NOMO-1 (cell line): ENCODE measurements around the gene RGS6.

ENCODE experiments used
- DNase-seq, 2 experiments: peaks; one replicate each; lab custom pipeline; 2025; ENCODE audit not compliant: unreplicated experiment in 2 of 2; lab: John Stamatoyannopoulos, UW

RGS6 gene

GRCh38 chr14:72291908-72292688 is 359.9 kb downstream of the RGS6 start:
- peak in 1 of 2 experiments; percentile 12 for DNase-seq

- no peak for DNase-seq
Observed at GRCh38 chr14:72292689-72293024, 360.4 kb downstream of the RGS6 start.

GRCh38 chr14:72301352-72301751 is 369.1 kb downstream of the RGS6 start:
- DNase-seq: no peak

DNA sequence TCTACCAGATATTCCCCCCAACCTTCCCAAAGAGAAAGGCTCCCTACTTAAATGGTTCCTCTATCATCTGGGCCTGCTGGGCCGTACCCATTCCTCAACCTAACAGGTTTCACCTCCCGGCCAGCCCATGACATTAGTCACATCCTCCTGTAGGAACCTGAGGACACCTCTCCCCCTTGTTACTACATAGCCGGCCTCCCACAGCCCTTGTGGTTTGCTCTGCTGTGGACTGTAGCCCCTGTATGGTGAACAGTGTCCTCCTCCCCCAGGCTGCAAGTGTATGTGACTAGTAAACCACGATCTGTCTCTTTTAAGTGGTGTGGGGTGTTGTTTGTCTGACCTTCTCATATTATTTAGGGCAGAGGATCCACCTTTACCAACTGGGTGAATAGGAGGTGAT is 371.7 kb downstream of the RGS6 start:
- no peak for DNase-seq

DNA sequence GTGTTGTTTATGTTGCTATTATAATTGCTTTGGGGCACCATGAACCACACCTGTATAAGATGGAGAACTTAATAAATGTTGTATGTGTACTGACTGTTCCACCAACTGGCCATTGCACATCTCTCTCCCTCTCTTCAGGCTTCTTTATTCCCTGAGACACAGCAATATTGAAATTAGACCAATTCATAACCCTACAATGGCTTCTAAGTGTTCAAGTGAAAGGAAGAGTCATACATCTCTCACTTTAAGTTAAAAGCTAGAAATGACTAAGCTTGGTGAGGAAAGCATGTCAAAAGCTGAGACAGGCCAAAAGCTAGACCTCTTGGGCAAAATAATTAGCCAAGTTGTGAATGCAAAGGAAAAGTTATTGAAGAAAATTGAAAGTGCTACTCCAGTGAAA is 373.3 kb downstream of the RGS6 start:
- no peak for DNase-seq

DNA sequence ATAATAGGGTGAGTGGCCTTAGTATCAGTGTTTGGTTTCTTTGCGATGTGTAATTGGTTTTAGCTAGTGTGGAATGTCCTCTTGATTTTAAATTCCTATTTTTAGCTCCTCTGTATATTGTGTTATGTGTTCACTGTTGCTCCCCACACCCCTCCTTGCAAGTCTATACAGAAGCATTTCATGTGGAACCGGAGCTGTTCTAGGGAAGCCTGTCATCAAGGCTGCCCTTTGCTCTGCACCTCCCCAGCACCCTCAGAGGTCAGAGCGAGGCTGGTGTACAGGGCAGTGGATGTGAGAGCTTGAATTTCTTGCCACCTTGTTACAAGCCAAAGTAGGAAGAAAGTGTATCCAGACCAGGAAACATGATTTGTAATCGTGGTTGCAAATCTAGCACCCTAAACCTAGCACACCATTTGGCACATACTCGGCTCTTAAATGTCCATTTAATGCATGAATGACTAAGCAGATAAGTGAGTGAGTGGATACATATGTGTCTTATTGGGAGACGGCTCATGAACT is 376.8 kb downstream of the RGS6 start:
- DNase-seq: no peak

DNA sequence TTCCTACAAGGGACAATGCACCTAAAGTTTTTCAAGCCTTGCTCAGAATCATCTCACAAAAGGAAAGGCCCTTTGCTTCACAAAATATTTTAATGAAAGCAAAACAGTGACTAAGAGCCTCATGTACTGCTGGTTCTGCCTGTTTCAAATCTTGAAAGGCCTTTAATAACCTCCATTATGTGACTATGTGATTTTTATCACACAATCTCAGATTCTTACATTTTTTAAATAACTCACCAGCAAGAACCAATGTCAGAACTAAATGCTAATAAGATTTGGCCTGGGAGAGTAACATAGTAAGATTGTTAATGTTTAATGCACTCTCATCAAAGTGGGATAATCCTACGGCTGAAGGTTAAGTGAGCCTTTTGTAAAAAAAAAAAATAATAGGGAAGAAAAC is 378.9 kb downstream of the RGS6 start:
- no peak for DNase-seq

DNA sequence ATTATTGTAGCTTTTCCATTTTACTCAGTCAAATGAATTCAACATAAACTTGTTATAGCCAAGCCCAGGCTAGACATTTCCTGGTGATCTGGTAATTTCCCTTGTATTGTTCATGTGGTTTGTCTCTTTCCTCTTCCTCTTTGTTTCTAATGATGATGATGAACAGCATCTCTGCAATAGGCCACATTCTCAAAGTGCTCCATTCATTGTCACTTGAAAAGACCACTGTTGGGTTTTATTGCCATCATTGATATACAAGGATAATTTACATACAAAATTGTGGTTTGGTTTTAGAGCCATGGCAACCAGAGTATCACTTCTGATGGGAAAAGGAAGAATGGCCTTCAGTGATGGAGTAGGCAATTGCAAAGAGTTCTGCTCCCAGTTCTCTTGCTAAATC is 379.3 kb downstream of the RGS6 start:
- no peak for DNase-seq

- no peak for DNase-seq
Observed at GRCh38 chr14:72314808-72315435, 382.7 kb downstream of the RGS6 start.

DNA sequence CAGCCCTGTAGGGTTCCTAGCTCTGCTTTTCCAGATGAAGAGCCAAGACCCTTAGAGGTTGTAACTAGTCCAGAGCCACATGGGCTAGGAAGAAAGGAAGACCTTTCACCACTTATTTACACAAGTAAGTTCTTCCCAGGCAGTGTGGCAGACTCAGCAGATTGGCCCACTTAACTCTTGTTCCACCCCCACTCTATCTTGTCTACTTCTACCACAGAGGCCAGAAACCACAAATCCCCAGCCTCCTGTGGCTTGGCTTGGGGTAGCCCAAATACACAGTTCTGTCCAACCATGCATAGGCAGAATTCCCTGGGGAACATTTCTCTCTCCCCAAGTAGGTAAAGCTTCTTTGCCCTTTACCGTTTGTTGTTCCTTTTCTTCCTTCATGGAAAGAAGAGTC is 383.5 kb downstream of the RGS6 start:
- DNase-seq: no peak

DNA sequence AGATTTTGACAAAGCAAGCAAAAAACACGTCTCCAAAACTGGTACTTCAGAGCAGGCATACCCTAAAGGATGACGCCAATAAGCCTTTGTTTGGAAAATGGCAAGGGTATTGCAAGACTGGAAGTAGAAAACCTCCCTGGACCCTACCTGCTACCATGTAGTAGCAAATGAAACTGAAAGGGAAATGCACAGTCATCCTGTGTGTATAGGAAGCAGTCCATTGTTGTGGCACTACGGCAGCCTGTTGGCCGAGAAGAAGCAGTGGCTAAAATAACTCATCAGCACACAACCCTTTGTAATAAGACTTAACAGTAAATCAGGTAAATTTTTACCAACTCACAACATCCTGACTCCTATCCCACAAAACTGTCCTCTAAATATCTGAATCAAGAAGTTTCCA is 386.4 kb downstream of the RGS6 start:
- DNase-seq: no peak

DNA sequence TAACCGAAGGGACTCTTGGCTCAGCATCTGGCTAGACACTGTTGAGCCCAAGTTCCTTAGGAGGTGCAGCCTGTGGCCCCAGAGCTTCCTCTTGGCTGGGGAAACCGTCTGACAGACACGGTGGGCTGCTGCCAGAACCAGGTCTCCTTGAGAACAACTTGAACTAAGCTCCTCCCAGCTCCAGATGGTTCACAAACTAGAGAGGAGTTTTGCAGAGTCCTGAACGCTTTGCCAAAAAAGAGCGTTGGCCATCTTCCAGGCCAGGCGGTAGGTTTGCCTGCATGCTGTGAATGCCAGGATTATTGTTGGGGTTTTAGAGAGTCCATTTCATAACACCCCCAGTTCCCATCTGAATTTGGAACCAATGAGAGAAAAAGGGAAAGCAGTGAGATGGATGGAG is 399.8 kb downstream of the RGS6 start:
- DNase-seq: no peak

- DNase-seq: no peak
Observed at GRCh38 chr14:72332871-72333270, 400.6 kb downstream of the RGS6 start.

DNA sequence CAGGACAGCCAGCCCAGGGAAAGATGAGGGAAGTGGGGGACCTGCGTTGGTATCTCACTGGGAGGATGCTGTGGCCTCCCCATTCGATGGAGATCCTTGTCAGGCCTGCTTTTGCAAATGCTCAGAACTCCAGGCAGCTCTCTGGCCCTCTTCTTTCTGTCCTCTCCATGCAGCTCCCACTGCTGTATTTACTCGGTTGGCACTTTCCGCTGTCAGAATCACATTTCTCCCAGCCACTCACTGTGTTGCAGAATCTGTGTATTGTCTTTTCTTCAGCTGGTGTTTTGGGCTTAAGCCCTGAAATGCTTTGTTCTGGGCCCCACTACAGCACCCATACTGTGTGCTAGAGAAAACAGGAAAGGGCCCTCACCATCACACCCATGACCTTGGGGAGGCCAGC is 401.1 kb downstream of the RGS6 start:
- no peak for DNase-seq

DNA sequence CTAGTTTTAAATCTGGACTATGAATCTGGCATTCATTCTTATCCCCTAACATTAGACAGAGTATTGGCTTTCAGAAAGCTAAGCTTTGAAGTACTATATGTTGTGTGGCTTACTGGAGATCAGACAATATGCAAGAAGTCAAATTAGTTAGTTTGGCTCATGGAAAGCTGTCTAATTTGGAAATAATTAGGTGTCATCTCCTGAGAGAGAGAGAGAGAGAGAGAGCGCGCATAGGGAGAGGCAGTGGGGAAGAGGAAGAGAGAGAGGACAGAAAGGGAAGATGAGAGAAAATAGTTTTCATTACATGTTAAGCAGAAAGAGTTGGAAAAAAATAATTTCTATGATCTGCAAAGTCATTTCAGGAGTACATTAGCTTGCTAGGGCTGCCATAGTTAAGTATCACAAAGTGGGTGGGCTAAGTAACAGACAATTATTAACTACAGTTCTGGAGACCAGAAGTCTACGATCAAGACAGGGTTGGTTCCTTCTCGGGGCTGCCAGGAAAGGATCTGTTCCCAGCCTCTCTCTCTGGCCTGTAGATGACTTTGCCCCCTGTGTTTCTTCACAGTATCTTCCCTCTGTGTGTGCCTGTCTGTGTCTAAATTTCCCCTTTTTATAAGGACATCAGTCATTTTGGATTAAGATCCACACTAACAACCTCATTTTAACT is 404.2 kb downstream of the RGS6 start:
- DNase-seq: no peak

DNA sequence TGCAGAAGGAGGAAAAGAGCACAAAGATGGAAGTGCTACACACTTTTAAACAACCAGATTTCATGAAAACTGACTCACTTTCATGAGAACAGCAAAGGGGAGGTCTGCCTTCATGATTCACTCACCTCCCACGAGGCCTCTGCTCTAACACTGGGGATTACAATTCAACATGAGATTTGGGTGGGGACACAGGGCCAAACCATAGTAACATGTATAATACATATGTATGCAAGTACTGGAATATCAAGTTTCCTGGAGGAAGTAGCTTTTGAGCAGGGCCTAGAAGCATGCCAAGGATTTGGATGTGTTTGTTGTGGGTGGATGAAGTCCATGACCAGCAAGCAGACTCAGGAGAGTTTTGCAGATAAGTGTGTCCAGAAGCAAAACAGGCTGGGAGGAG is 409.0 kb downstream of the RGS6 start:
- no peak for DNase-seq

DNA sequence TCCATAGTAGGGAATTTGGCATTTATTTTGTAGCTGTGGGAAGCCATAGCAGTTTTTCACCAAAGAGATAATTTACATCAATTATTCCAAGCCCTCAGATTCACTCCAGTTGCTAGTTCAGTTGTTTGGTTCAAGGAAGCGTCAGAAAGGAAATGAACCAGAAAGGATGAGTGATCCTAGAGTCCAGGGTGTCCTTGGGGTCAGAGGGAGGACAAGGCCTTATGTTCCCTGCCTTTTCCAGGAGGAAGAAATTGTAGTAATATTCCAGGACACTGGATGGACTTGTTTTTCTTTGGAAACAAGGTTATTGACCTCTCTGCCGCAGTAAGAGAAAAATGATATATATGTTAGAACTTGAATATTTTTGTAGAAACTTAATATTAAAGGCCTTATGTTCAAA is 409.5 kb downstream of the RGS6 start:
- no peak for DNase-seq

- DNase-seq: no peak
Observed at GRCh38 chr14:72347118-72347517, 414.9 kb downstream of the RGS6 start.

DNA sequence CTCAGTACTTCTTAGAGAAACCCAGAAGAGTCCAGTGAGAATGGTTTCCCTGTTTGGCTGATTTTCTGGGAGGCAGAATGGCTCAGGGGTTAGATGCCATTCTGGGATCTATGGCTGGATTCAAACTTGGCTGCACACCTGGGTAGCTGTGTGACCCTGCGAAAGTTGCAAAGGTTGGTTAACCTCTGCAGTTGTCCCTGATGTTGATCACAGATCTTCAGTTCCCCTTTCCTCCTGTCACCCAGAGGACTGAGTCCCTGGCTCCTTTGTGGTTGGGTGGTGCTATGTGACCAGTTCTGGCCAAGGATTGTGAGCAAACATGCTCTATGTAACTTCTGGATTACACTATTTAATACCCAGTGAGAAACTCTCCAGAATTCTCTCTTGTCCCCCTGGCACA is 418.0 kb downstream of the RGS6 start:
- DNase-seq: no peak

DNA sequence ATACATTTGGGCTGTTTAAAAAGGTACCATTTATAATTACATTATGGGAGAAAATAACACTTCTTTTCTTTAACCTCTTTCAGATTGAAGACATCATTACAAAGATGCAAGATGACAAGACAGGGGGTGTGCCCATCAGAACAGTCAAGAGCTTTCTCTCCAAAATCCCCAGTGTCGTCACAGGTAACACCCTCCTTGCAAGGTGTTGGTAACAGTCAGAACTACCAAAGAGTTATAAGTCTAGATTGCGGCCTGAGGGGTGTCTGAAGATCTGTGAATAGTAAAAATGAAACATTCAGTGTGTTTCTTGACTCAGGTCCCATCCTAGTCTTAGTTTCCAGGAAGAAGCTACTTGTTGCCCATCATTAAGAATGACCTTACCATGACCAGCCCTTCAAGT is 419.8 kb downstream of the RGS6 start:
- DNase-seq: no peak

DNA sequence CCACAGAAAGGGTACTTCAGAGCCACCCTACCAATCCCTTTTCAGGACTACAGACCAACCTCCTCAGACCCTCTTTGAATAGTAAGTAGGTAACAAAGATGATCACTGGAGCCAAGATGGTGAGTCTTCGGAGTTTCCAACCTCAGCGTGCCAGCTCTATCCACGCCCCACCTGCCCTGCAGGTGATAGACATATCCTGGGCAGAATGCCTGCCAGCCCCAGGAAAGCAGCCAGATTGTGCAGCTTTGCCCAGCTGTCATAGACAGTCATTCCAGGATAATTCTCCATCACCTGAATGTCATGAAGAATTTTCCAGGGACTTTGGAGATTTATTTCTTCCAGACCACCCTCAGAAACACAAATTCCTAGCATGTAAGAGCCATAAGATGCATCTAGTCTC is 434.4 kb downstream of the RGS6 start:
- DNase-seq: no peak

GRCh38 chr14:72369106-72369505 is 436.9 kb downstream of the RGS6 start:
- DNase-seq: no peak
